ENCODE results near the gene AIF1L.

GRCh38 chr9:131082774-131083512 lies 13.4 kb upstream of the AIF1L start:
- TF ChIP-seq CTCF (IDR thresholded peaks at IDR 0.05): no peak
- TF ChIP-seq POLR2AphosphoS5 (IDR thresholded peaks at IDR 0.05; ENCODE audit: low read depth, low read length): no peak
- TF ChIP-seq, protein P1, sequence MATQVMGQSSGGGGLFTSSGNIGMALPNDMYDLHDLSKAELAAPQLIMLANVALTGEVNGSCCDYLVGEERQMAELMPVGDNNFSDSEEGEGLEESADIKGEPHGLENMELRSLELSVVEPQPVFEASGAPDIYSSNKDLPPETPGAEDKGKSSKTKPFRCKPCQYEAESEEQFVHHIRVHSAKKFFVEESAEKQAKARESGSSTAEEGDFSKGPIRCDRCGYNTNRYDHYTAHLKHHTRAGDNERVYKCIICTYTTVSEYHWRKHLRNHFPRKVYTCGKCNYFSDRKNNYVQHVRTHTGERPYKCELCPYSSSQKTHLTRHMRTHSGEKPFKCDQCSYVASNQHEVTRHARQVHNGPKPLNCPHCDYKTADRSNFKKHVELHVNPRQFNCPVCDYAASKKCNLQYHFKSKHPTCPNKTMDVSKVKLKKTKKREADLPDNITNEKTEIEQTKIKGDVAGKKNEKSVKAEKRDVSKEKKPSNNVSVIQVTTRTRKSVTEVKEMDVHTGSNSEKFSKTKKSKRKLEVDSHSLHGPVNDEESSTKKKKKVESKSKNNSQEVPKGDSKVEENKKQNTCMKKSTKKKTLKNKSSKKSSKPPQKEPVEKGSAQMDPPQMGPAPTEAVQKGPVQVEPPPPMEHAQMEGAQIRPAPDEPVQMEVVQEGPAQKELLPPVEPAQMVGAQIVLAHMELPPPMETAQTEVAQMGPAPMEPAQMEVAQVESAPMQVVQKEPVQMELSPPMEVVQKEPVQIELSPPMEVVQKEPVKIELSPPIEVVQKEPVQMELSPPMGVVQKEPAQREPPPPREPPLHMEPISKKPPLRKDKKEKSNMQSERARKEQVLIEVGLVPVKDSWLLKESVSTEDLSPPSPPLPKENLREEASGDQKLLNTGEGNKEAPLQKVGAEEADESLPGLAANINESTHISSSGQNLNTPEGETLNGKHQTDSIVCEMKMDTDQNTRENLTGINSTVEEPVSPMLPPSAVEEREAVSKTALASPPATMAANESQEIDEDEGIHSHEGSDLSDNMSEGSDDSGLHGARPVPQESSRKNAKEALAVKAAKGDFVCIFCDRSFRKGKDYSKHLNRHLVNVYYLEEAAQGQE (IDR thresholded peaks at IDR 0.05; ENCODE audit: insufficient read depth in 1 of 2, low read depth in 2 of 2, low read length in 1 of 2): no peak
- TF ChIP-seq TCF7L2 (IDR thresholded peaks at IDR 0.05; ENCODE audit: low read depth, low read length): no peak

Measured in Panc1 (cell line).